IMR-90 (cell line): ENCODE results near the gene PRAC2.

Source experiments
- CEBPB ChIP-seq: IDR thresholded peaks from 2 replicates; pipeline ENCODE4 v1.6.1; 2012; ENCODE audit warnings: low read depth, low read length, improper control_type of control experiment
- MAFK ChIP-seq: IDR thresholded peaks from 2 replicates; pipeline ENCODE4 v1.6.1; 2012; ENCODE audit warnings: low read depth, low read length, improper control_type of control experiment
- MAZ ChIP-seq: IDR thresholded peaks from 2 replicates; pipeline ENCODE4 v1.6.1; 2012; ENCODE audit warnings: low read depth, mild to moderate bottlenecking, low read length, improper control_type of control experiment, moderate library complexity, borderline replicate concordance
- MXI1 ChIP-seq: IDR thresholded peaks from 2 replicates; pipeline ENCODE4 v1.6.1; 2012; ENCODE audit warnings: low read depth, mild to moderate bottlenecking, low read length, moderate library complexity, borderline replicate concordance
- POLR2A ChIP-seq: IDR thresholded peaks from 2 replicates; pipeline ENCODE4 v1.6.1; 2012; ENCODE audit warnings: mild to moderate bottlenecking, low read depth, low read length
- RFX5 ChIP-seq: IDR thresholded peaks from 2 replicates; pipeline ENCODE4 v1.8.0; 2012; ENCODE audit warnings: low read depth, mild to moderate bottlenecking, low read length, moderate library complexity
- TF ChIP-seq, protein P1 (sequence below): conservative IDR thresholded peaks from 2 replicates; pipeline ENCODE4 v1.5.1; 2012; ENCODE audit warnings: mild to moderate bottlenecking, low read depth, low read length, improper control_type of control experiment

DNA sequence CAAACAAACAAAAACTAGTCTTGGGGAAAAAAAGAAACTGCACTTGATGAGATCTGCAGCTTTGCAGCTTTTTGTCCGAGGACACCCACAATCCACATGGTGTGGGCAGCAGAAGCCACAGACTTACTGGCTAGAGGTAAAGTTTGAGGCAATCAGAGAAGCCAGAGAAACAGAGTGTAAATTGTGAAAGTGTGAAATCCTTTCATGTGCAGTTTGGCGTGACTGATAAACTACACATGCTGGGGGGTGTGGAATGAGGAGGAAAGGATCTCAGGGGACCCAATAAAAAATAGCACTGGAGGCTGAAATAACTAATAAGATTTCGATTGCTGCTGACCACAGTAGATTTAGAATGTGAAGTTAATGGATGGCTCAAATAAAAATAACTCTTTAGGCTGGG is 48.0 kb downstream of the PRAC2 start:
- TF ChIP-seq MXI1, result no peak
- no peak for TF ChIP-seq POLR2A
- TF ChIP-seq, protein P1, sequence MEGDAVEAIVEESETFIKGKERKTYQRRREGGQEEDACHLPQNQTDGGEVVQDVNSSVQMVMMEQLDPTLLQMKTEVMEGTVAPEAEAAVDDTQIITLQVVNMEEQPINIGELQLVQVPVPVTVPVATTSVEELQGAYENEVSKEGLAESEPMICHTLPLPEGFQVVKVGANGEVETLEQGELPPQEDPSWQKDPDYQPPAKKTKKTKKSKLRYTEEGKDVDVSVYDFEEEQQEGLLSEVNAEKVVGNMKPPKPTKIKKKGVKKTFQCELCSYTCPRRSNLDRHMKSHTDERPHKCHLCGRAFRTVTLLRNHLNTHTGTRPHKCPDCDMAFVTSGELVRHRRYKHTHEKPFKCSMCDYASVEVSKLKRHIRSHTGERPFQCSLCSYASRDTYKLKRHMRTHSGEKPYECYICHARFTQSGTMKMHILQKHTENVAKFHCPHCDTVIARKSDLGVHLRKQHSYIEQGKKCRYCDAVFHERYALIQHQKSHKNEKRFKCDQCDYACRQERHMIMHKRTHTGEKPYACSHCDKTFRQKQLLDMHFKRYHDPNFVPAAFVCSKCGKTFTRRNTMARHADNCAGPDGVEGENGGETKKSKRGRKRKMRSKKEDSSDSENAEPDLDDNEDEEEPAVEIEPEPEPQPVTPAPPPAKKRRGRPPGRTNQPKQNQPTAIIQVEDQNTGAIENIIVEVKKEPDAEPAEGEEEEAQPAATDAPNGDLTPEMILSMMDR, result no peak
- TF ChIP-seq CEBPB, result no peak
- no peak for TF ChIP-seq RFX5
- TF ChIP-seq MAFK, result no peak
- TF ChIP-seq MAZ, result no peak
